Measurements from ENCODE around the gene SCNN1B.
"Not testable (repeated sequence)": the region's sequence is repeated elsewhere in the genome, so short reads cannot be mapped to it uniquely, and the experiment has no call there.

The SCNN1B gene

GRCh38 chr16:23302045-23302956 lies at the start of gene SCNN1B:
Gene SCNN1B (plus strand): TSS chr16:23302302. CDS start chr16:23348600, 46,298 bp downstream.
- no peak for DNase-seq

DNA sequence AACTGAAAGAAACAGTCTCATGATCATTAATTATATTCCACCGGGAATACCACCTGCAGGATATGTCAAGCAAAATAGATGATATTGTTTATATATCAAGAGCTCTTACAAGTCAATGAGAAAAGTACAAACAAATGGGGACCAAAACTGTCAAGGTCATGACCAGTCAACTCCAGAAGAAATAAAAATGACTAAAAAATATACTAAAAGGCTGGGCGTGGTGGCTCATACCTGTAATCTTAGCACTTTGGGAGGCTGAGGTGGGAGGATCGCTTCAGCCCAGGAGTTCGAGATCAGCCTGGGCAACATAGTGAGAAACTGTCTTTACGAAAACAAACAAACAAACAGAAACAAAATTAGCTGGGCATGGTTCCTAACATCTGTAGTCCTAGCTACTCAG lies 49.8 kb upstream of the SCNN1B start:
- DNase-seq: no peak

- DNase-seq: not testable (repeated sequence)
These were observed 48.5 kb upstream of the SCNN1B start for GRCh38 chr16:23253650-23254049.

- no peak for DNase-seq
These were observed 47.8 kb upstream of the SCNN1B start for GRCh38 chr16:23254338-23254737.

DNA sequence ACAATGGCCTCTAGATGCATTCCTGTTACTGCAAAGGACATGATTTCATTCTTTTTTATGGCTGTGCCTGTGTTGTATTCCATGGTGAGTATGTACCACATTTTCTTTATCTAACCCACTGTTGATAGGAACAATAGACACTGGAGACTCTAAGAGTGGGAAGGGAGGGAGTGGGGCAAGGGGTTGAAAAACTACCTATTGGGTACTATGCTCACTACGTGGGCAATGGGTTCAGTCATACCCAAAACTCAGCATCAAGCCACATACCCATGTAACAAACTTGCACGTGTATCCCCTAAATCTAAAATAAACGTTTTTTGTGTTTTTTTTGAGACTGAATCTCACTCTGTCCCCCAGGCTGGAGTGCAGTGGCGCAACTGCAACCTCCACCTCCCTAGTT lies 47.1 kb upstream of the SCNN1B start:
- no peak for DNase-seq

DNA sequence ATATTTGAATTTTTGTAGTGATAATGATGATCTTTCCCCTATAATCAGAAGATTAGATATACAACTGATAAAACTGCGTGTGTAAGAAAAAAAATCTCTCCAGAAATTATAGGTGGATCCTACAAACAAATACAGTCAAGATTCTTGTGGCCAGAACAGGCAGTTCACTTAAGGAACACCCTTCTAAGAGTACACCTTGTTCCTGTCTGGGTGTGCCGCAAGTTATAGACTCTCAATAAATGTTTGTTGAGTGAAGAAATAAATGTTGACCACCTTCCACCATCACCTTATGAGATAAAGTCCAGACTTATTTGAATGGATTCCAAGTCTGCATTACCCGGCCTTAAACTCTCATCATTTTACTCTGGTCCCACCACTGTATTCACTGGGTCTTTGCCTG lies 45.7 kb upstream of the SCNN1B start:
- no peak for DNase-seq

GRCh38 chr16:23257682-23258081 lies 44.4 kb upstream of the SCNN1B start:
- no peak for DNase-seq

DNA sequence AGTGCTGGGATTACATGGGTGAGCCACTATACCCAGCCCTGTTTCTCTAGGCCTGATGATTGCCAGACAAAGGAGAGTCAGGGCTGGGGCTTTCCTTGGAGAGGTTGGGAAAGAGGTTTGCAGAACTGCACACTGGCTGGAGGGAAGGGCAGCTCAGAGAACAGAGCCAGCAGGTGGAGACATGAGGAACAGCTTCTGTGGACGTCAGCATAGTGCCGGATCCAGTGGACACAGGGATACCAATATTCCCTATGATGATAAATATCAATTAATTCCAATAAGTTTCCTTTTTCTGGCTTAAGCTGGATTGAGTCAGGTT lies 43.2 kb upstream of the SCNN1B start:
- DNase-seq: no peak

GRCh38 chr16:23267647-23268046 lies 34.5 kb upstream of the SCNN1B start:
- DNase-seq: no peak

- DNase-seq: no peak
These were observed 33.5 kb upstream of the SCNN1B start for GRCh38 chr16:23268561-23268960.

- DNase-seq: no peak
These were observed 32.7 kb upstream of the SCNN1B start for GRCh38 chr16:23269248-23269953.

DNA sequence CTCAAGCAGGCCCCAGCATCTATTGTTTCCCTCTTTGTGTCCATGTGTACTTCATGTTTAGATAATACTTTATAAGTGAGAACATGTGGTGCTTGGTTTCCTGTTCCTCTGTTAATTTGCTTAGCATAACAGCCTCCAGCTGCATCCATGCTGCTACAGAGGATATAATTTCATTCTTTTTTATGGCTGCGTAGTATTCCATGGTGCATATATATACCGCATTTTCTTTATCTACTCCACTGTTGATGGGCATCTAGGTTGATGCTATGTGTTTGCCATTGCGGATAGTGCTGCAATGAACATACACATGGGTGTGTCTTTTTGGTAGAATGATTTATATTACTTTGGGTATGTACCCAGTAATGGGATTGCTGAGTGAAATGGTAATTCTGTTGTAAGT lies 31.4 kb upstream of the SCNN1B start:
- DNase-seq: no peak

GRCh38 chr16:23274968-23275367 lies 27.1 kb upstream of the SCNN1B start:
- DNase-seq: no peak

DNA sequence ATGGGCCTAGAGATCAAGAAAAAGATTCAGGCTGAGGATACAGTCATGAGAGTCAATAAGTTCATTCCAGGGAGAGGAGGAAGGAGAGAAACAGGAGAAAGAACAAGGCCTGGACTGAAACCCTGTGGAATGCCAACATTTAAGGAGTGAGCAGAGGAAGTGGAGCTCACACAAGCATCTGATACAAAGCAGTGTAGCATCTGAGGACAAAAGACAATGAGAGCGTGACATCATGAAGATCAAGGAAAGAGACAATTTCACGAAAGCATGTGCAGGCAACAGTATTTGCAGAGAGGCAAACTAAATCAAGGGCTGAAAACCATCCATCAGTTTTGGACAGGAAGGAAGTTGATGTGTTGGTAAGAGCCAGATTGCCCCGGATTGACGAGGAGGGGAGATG lies 25.3 kb upstream of the SCNN1B start:
- DNase-seq: no peak

DNA sequence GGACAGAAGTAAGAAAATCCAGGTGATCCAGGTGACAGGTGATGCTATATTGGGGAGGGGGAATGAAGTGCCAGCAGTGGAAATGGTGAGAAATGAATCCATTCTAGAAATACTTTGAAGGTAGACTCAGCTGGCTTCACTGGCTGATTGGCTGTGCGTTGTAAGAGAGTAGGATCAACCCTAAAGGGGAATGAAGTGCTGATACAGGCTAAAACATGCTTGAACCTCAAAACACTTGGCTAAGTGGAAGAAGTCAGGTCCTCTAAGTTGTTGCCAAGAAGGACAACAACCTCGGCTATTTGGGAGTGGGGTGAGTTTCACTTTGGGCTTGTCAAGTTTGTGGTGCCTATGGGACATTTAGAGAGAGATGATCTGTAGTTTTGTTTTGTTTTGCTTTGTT lies 24.1 kb upstream of the SCNN1B start:
- no peak for DNase-seq

DNA sequence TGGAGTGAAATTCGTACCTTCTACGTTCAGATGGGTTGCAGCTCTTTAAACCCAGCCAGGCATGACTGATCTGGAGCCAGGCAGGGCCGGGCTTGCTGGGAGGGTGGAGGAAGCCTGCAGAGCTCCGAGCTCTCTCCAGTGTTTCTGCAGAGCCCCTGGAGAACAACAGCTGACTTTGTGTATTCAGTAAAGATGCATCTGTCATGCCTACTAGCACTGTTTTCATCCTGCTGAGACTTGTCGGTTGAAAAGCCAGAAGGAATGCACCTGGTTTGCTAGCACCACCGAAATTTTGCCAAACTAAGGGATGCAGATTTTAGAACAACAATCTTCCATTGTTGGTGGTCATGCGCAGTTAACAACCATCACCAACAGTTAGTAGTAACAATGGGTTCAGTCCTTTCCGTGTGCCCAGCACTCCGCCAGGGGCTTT lies 22.4 kb upstream of the SCNN1B start:
- DNase-seq: no peak

DNA sequence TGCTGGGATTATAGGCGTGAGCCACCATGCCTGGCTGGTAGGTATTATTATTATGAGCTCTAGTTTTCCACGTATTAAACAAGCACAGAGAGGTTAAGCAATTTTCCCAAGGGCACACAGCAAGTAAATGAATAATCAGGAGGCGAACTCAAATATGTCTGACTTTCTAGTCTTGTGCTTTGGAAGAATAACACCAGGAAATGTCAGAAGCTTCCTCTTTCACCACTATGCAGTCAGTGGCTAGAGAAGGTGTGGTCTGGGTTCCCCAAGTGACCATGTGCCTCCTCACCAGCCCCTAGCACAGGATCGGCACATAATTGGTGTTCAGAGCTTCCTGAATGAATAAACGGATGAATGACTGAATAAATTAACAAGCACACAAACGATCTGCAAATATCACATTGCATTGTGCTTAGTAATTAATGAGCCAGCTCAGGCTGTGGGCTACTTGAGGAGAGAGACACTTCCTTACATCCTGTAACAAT lies 21.6 kb upstream of the SCNN1B start:
- DNase-seq: no peak

DNA sequence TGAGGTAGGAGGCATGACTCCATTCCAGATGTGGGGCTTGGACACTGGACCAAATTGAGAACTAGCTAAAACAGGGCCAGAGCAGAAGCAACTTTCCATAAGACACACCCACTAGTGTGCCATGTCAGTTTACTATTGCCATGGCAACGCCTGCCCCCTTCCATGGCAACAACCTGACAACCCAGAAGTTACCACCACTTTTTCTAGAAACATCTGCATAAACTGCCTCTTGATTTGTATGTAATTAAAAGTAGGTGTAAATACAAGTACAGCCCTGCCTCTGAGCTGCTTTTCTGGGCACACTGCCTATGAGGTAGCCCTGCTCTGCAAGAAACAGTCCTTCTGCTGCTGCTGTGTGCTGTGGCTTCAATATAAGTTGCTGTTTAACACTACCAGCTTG lies 19.5 kb upstream of the SCNN1B start:
- DNase-seq: no peak

DNA sequence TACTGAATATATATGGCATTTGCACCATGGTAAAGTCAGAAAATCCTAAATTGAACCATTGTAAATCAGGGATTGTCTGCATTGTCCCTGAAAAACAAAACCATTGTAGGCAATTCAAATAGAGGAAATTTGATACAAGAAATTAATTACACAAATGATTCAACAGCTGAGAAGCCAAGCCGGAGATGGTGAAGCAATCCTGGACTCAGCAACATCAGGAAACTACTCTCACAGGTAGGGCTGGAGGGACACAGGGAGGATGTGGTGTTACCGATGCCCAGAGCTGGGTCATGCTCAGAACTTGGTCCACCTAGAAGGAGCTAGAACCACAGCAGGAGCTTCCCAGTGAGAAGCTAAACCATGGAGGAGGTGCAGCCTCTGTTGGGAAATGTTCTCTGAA lies 18.5 kb upstream of the SCNN1B start:
- no peak for DNase-seq

GRCh38 chr16:23284584-23284983 lies 17.5 kb upstream of the SCNN1B start:
- DNase-seq: no peak

GRCh38 chr16:23286131-23286532 lies 16.0 kb upstream of the SCNN1B start:
- DNase-seq: no peak

- DNase-seq: no peak
These were observed 13.9 kb upstream of the SCNN1B start for GRCh38 chr16:23288209-23288608.

DNA sequence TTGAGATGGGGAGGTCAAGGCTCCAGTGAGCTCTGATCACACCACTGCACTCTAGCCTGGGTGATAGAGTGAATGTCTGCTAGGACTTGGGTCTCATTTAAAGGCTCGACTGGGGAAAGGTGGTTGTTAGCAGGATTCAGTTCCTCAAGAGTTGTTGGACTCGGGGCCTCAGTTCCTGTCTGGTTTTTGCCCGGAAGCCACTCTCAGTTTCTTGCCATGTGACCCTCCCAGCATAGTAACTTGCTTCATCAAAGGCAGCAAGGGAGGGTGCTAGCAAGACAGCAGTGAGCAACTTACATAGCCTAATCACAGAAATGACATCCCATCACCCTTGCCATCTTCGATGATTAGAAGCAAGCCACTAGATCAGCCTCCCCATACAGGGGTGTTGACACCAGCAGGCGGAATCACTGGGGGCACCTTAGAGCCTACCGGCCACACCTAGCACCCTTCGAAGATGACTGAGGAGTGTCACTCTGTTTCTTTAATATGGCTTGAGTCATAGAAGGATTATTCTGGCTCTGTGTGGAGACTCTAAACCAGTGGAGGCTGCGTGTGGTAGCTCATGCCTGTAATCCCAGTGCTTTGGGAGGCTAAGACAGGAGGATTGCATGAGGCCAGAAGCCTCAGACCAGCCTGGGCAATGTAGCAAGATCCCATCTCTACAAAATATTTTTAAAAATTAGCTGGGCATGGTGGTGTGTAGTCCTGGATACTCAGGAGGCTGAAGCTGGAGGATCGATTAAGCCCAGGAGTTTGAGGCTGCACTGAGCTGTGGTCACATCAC lies 13.2 kb upstream of the SCNN1B start:
- DNase-seq: no peak
